HG03565 (cell line): ENCODE measurements around the gene CARS1.

Source experiments
- ATAC-seq: cut with Tn5 transposase; IDR thresholded peaks from one replicate; pipeline ENCODE4 v1.9.1; 2021; ENCODE audit warnings: mild to moderate bottlenecking, moderate library complexity; ENCODE audit not compliant: unreplicated experiment

The CARS1 gene

DNA sequence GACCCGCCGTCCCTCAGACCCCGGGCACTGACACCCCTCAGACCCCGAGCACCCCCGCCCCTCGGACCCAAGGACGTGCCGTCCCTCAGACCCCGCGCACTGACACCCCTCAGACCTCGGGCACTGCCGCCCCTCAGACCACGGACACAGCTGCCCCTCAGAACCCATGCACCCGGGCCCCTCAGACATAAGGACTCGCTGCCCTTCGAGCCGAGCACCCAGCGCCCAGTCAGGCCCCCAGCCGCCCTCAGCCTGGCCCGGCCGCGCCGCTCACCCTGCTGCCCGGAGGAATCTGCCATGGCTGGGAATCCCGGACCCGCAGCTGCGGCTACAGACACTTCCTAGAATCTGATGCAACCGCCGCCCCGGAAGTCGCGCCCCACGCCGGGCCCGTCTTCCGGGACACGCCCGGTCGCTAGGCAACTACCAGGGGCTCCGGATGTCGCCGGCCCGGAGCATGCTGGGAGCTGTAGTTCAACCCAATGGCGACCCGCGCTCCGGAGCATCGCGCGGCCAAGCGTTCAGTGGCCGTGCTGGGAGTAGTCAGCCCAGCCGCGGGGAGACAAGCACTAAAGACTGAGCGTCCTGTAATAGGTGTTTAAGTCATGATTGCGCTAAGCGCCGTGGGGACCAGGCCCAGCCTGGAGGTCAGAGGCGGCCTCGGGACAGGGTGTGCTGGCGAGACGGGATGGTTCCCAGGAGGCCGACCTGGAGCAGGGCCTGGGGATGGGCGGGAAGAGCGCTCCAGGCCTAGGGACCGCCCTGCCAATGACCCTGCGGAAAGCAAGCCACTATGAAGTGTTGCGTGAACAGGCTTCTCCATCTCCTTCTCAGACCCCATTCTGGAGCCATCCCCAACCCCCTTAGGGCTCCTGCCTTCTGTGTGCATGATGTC is at the start of gene CARS1:
TSS of gene CARS1 (minus strand) at position 355 of the 895 bp plus-strand sequence. CDS start at position 299, 56 bp downstream.
- ATAC-seq = peak; percentile 97

DNA sequence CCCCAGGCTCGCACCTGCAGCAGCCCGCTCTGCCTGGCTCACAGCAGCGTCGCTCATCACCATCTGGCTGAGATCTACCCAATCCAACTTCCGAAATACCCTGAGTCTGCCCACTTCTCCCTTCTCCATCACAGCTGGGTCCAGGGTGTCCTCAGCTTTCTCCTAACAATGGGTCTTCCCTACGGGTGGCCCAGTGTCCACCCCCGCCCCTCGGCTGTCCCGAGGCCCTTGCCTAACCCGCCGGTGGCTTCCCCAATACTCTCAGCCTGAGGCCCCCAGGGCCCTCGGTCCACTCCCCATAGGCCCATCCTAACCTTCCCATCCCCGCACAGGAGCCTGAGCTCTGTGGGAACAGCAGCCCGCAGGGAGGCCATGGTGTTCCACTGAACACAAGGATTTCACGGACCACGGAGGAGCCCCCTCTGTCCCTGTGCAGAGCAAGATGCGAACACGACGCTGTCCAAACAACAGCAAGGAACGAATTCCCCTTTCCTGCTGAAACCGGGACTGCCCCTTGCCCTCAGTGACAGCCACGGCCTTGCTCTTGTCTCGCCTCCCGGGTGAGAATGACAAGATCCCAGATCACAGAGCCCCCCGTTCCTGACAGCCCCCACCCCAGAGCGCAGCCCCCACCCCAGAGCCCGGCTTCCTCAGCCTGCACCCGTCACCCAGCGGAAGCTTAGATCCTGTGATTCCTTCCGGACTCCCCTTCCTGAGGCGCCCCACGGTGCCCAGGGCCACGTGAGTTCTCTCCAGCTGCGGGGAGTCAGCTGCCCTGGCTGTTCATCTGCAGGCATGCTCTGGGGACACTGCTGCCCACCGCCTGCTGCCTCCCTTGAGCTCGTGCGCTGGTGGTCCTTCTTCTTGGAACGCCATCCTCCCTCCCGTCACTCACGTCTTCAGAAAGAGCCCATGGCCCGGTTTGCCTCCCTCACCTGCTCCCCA is 48.8 kb upstream of the CARS1 start:
- ATAC-seq = no peak

DNA sequence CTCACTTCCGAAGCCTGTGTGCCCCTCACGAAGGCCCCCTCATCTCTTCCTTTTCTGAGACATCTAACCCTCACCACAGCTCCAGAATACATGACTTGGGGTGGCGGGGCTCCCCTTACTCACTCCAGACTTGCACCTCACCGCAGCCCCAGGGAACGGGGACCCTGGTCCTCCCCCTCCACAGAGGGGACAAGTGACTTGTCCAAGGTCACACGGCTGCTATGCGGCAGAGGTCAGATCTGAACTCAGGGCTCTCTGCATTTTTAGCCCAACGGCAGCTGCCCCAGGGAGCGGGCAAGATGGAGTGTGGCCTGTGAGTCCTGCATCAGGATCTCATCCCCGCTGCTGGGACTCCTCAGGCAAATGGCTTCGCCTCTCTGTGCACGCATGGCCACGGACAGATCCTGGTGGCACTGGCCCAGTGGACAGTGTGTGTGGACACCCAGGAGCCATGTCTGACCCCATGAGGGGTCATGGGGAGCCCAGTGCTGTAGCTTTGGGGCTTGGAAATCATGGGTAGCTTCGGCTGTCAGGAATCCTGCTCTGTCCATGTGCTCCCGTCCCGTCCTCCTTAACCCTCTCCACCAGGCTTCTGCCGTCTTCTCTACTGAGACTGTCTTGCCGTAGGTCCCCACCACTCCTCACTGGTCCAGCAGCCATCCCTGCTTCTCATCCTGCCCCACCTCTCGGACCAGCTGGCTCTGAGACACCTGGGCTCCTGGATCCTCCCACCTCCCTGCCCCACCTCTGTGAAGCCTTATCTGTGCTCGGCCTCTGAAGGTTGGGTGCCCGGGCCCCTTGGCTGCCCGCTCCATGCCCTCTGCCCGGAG is 48.0 kb upstream of the CARS1 start:
- no peak for ATAC-seq

DNA sequence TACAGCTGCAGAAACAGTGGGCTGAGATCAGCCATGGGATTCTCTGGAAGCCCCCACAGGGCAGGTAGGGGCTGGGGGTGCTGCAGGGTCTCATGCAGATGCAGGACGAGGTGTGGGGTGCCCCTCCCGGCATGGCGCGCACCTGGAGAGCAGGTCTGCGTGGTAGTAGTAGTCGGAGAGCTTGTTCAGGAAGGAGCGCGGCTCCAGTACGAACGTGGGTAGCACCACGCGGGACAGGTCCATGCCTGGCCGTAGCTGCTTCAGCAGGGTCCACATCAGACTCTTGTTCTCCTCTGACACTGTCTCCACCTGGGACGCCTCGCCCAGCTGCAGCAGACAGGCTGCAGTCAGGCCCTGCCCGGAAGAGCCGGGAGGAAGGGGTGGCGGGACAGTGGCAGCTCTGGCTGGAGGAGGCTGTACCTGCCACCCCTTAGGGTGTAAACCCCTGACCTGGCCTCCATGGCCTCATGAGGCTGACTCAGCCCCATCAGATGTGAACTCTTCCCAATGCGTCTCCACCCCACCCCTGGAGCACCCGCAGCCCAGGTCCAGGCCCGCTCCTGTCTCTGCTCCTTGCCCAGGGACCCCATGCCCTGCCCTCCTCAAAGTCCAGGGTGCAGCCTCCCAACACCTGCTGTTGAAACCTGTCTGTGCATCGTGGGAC is 47.0 kb upstream of the CARS1 start:
- ATAC-seq = no peak

DNA sequence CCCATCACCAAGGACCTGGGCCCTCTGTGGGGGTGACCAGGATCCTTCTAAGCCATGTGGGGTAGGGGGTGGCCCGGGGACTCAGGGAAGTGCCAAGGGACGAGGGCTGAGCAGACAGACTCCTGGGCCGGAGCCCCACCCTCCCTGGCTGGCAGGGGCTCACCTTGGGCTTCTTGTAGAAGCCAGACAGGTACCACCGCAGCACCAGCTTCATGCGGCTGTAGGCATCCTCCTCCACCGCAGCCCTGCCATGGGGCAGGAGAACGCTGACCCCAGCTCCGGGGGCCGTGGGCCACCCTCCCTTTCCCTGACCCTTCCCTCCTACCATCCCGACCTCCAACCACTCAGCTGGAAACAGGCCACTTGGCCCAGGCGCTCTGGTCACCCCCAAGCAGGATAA is 45.9 kb upstream of the CARS1 start:
- ATAC-seq = no peak

DNA sequence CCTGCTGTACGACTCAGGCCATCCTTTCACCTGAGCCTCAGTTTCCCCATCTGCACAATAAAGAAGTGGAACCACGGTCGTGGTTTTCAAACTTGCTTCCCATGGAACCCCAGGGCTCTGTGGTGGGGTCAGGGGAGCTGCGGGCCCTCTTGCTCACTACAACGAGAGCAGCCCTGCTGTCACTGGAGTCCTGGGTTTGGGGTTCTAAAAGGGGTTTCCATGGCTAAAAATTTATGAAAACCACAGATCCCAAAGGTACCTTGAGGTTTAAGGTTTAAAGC is 45.4 kb upstream of the CARS1 start:
- no peak for ATAC-seq

DNA sequence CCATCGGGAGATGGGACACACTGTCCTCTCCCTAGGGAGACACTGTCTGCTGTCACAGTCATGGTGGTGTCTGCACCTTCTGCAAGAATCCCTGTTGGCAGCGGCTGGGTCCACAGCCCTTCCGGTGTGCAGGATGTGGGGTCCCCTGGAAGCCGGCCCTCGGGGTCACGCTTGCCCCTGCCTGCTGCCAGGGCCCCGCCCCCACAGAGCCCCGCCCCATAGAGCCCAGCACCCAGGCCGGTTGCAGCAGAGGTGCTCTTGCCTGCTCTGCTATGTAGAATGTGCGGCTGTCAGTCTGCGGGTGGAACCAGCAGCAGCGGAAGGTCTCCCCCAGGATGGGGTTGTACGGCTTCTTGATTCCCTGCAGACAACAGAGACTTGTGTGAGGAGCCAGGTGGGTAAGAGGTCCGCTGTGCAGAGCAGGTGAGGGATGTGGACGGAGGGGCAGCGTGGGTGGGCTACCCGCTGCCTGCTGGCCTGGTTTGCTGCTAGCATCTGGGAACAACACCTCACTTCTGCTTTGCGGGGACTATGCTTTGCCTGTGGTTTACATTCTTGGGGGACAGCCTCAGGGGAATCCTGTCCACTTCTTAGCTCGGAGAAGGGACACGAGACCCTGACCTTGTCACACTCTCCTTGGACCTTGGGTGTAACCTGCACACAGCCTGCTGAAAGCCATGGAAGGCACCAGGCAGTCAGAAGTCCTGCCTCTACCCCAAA is 44.9 kb upstream of the CARS1 start:
- no peak for ATAC-seq

DNA sequence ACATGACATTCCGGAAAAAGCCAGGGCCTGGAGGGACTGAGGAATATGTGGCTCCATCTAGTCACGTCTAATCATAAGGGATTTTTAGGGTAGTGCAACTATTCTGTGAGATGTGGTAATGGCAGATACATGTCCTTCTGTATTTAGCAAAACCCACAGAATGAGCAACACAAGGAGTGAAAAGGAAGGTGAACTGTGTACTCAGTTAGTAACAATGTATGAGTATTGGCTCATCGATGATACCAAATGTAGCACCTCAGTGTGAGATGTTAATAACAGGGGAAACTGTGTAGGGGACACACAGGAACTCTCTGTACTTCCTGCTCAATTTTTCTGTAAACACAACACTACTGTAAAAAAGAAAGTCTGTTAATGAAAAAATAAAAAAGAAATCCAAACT is 42.0 kb upstream of the CARS1 start:
- ATAC-seq = no peak

DNA sequence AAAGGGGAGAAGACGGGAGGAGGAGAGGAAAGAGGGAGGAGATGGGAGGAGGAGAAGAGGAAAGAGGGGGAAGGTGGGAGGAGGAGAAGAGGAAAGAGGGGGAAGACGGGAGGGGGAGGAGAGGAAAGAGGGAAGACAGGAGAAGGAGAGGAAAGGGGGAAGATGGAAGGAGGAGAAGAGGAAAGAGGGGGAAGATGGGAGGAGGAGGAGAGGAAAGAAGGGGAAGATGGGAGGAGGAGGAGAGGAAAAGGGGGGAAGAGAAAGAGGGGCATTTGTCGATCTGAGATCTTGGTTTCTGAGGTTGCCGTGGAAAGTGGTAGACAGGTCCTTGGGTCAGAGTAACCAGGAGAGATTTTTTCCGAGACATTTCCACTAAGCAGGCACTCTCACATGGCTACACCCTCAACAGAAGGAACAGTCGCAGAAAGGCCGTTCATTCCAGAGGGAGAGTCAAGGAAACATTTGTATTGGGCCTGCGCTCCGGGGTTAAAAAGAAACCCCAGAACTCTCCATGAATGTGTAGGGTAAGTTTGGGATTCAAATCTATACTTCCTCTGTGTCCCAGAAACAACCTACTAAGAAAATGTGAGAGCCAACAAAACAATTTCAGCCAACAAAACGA is 39.8 kb upstream of the CARS1 start:
- no peak for ATAC-seq

DNA sequence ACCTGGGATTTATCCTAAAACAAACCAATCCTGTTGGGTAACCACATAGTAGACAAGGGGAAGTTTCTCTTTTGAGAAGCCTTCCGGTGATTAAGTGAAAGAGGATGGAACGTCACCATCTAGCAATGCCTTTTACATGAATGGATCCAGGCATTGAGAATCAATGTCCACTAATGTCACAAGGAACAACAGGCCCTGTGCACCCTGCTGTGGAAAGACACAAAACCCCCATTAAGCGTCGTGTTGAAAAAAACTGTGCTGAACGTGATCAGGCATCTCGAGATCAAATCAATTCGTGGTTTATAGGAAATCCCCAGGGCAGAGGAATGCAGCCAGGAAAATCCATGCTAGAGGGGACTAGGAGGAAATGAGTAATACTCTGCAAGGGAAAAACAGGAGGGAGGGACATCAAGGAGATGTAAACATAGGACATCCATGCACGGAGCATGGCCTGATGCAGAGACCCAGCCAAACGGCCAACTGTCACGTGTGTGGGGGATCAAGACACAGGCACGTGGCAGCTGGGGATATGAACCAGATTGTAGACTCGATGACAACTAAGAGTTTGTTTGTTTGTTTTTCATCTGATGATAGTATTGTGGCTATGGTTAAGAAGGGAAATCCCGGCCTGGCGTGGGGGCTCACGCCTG is 38.6 kb upstream of the CARS1 start:
- ATAC-seq = no peak

DNA sequence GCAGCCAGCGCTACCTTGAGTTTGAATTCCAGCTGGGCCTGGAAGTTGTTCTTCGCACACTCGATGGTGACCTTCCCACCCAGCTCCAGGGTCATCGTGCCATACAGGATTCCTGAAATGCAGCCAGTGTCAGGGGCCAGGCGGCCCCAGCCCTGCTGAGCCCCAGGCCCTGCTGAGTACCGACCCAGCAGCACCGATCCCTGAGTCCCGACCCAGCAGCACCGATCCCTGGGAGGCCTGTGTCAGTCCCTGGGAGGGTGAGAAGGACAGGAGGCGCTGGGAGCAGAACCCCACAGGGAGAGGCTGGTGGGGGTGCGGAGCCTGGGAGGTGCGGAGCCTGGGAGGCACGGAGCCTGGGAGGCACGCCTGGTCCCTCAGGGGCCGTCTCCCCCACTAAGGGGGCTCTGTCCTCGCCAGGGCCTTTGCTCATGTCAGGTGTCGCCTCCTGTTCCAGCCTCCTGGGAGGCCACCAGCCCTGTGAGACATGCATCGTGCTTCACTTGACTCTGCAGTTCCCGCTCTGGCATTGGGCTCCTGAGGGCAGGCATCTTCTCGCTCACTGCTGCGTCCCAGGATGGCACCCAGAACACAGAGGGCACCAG is 37.1 kb upstream of the CARS1 start:
- no peak for ATAC-seq

DNA sequence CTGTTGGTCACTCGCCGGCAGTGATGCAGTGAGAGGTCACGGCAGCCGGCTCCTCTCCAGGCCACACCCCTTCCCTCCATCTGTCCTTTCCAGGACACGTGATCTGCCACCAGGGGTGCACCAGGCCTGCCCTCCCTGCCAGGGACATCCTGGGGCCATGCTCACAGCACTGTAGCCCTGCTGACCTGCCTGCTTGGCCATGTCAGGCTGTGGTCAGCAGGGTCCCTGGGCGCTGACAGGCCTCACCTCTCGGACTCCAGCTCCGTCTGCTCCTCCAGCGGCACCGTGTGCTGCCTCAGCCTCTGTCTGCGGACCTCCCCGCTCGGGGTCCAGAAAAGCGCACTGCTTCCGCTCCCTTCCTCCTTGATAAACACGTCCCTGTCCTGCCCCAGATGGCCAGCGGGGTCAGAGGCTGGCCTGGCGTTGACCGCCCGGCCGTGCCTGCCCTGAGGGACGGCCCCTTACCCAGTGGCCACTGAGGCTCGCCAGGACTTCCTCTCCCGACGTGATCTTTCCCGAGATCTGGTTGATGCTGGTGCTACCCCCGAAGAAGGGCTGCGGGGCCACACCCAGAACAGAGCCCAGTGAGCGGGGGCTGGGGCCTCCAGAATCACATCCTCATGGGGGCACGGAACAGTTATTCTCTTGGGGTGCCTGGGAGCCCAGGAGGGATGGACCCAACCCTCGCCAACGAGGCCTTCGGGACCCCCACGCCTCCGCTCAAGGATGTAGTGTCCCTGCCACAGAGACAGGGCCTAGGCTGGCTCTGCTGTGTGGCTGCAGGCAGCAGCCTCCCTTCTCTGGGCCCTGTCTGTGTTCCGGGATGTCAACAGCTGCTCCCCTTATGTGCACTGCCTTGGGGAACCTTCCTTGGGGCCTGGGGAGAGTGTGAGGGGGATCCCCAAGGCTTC is 36.3 kb upstream of the CARS1 start:
- no peak for ATAC-seq

DNA sequence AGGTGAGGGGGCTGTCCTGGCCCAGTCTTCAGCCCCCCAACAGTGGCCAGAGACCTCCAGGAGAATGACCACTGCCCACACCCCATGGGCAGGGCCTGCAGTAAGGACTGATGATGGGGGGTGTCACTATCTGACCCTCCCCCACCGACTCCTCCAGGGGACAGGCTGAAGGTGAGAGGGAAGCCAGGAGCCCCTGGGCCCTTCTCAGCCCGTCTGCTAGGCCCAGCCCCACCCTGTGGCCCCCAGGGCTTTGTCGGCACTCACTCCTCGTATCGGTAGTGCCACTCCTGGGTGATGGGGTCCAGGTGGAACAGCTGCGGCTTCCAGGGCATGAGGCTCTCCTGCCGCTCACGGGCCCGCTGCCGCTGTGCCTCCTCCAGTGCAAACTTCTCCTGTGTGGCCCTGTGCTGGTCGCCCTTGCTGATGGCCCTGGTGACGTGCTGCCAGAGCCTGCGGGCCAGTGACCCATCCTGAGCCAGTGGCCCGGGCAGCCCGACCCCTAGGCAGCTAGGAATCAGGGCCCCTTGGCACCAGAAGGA is 35.4 kb upstream of the CARS1 start:
- ATAC-seq = no peak

DNA sequence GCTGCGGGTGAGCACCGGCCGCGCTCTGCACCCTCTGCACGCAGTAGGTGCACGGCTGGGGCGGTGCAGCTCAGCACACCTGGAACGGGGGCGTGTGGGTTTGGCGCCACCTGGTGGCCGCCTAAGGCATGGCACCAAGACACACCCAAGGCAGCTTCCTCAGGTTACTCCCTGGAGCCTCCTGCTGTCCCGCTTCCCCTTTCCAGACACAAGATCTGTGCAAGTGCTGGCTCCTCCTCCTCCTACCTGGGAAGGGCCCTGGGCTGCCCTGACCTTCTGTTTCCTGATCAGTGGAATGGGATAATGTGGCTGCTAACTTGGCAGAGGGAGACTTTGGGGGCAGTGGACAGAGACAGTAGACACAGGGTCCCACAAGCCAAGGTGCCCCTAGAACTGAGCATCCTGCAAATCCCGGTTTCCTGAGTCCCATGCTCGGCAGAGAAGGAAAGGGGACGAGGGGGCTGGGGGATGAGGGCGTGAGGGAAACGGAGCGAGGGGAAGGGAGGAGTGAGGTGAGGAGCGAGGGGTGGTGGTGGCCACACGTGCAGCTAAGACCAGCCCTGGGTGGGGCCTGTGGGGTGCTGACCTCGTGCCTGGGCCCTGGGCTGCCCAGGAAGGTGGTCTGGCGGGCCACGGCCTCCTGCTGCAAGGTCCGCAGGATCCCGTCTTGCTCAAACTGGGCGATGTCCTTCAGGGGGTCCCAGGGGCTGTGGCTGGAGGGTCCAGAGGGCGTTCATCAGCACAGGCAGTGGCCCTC is 34.8 kb upstream of the CARS1 start:
- peak; percentile 46 for ATAC-seq

DNA sequence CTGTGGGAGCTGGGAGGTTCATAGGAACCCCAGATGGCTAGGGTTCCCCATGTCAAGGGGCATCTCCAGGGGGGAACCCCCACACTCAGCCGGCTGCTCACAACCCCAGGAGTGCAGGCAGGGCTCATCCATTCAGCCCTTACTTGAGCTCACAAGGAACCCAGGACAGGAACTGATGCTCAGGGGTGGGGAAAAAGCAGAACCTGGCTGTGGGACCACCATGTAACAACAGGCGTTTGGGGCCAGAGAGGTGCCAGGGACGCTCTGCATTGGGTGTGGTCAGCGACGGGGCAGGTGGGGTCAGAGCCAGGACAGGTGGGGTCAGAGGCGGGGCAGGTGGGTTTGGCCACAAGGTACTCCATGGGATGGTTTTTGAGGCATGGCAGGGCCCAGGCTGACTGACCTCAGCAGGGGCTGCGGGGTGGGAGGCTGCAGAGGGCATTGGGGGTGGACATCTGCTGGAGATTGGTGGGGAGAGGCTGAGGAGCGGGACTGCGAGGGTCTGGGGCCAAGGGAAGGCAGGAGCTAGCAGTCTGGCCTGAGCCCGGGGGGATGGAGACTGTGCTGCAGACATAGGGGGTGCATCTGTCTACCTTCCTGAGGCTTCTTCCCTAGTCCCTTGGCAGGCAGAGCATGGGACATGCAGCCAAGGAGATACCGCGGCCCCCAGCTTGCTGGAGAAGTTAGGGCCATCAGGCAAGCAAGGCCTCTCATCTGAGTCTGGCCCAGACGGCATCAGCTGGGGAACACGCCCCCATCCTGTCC is 34.0 kb upstream of the CARS1 start:
- no peak for ATAC-seq
